Left renal cortex interstitium (tissue), 4 donors: ENCODE measurements around the gene MRPS22. TPM values are rescaled to one million over a fixed set of nuclear protein-coding genes. Genes with fewer than 3 reads are reported as not detected.
"Not testable (repeated sequence)": the region's sequence is repeated elsewhere in the genome, so short reads cannot be mapped to it uniquely, and the experiment has no call there.

Experiments
- DNase-seq, 4 donors: peaks; one replicate each; pipeline ENCODE4 v3.0.0-alpha.2; 2013; ENCODE audit warnings: low read depth in 4 of 4, low spot score in 2 of 4, missing footprints in 1 of 4
- polyA plus RNA-seq, 4 donors: library from polyadenylated mRNA; unstranded; fragments of 120-200 nt; gene quantifications; one replicate each; pipeline ENCODE4 v1.2.1, GENCODE V29; 2013; ENCODE audit not compliant: insufficient read length in 4 of 4

The MRPS22 gene
- polyA plus RNA-seq, 4 donors: 54.5 to 62.9 (median 60.7) TPM

GRCh38 chr3:139388821-139389551 lies 45.2 kb downstream of the MRPS22 start:
- no peak for DNase-seq

GRCh38 chr3:139389552-139390368 lies 45.9 kb downstream of the MRPS22 start, which contains the start of gene COPB2:
Gene COPB2, minus strand, starts transcription at chr3:139389647. Its CDS starts 97 bp downstream, at chr3:139389550.
- DNase-seq: peak; percentile 98 to 99 (median 99)

GRCh38 chr3:139394116-139394515 lies 50.3 kb downstream of the MRPS22 start:
- DNase-seq: no peak

GRCh38 chr3:139396707-139397106 lies 52.9 kb downstream of the MRPS22 start:
- DNase-seq: no peak

- DNase-seq: not testable (repeated sequence)
These were observed 57.3 kb downstream of the MRPS22 start for GRCh38 chr3:139401155-139401554.

Other genes starting within 250 kb of the MRPS22 start
- 100 to 1,000 TPM; 134 to 169 (median 149) TPM for gene COPB2, start 45.6 kb downstream of the MRPS22 start, polyA plus RNA-seq
- gene RBP2, start 132.5 kb downstream of the MRPS22 start, polyA plus RNA-seq: under 1 TPM; 0.25 to 0.59 (median 0.48) TPM
- 100 to 1,000 TPM; 223 to 349 (median 316) TPM for gene RBP1, start 195.7 kb downstream of the MRPS22 start, polyA plus RNA-seq